SK-N-SH (cell line): ENCODE results near the gene TUBGCP2.

Experiments used
- GATA2 ChIP-seq: sonication (generic); formaldehyde crosslinking; IDR thresholded peaks from 2 replicates; pipeline ENCODE4 v1.5.0; 2020; ENCODE audit warnings: mild to moderate bottlenecking, missing genetic modification reagents
- NFIC ChIP-seq: IDR thresholded peaks from 2 replicates; pipeline ENCODE4 v1.4.0; 2012; ENCODE audit warnings: borderline replicate concordance
- TCF12 ChIP-seq: IDR thresholded peaks from 2 replicates; pipeline ENCODE4 v1.4.0; 2012
- USF2 ChIP-seq: fragments of 150-350 bp; IDR thresholded peaks from 2 replicates; pipeline ENCODE4 v1.6.1; 2017; ENCODE audit warnings: antibody characterized with exemption, low read length, low read depth, borderline replicate concordance
- TF ChIP-seq, protein P1 (sequence below): fragments of 200-600 bp; sonication (generic); IDR thresholded peaks from 2 replicates; pipeline ENCODE4 v1.6.1; 2017; ENCODE audit warnings: antibody characterized with exemption, mild to moderate bottlenecking, moderate library complexity

GRCh38 chr10:133314911-133315310 is 6.2 kb upstream of the TUBGCP2 start:
- no peak for TF ChIP-seq NFIC
- no peak for TF ChIP-seq TCF12
- TF ChIP-seq, protein P1, sequence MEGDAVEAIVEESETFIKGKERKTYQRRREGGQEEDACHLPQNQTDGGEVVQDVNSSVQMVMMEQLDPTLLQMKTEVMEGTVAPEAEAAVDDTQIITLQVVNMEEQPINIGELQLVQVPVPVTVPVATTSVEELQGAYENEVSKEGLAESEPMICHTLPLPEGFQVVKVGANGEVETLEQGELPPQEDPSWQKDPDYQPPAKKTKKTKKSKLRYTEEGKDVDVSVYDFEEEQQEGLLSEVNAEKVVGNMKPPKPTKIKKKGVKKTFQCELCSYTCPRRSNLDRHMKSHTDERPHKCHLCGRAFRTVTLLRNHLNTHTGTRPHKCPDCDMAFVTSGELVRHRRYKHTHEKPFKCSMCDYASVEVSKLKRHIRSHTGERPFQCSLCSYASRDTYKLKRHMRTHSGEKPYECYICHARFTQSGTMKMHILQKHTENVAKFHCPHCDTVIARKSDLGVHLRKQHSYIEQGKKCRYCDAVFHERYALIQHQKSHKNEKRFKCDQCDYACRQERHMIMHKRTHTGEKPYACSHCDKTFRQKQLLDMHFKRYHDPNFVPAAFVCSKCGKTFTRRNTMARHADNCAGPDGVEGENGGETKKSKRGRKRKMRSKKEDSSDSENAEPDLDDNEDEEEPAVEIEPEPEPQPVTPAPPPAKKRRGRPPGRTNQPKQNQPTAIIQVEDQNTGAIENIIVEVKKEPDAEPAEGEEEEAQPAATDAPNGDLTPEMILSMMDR = no peak
- no peak for TF ChIP-seq USF2
- TF ChIP-seq GATA2 = no peak
